ENCODE measurements around the gene SURF2.

DNA sequence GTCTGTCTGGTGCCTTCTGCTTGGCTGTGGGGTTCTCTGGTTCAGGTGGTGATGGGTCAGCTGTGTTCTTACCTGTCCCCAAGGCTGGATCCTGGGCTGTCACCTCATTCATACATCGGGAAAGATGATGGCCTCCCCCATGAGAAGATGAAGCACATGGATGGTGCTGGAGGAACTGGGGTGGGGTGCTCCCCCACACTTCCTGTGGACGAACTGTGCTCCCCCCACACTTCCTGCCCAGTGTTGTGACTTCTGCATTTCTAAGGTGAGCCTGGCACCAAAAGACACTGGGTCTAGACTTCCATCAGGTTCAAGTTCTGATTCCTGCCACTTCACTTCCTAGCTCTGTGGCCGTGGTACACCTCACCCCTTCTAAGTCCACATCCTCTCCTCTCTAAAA is 16.1 kb upstream of the SURF2 start:
- TF ChIP-seq POLR2A (IDR thresholded peaks at IDR 0.05; ENCODE audit: low read depth) (no peak), EP300 (IDR thresholded peaks at IDR 0.05) (no peak)
- TF ChIP-seq, protein P1, sequence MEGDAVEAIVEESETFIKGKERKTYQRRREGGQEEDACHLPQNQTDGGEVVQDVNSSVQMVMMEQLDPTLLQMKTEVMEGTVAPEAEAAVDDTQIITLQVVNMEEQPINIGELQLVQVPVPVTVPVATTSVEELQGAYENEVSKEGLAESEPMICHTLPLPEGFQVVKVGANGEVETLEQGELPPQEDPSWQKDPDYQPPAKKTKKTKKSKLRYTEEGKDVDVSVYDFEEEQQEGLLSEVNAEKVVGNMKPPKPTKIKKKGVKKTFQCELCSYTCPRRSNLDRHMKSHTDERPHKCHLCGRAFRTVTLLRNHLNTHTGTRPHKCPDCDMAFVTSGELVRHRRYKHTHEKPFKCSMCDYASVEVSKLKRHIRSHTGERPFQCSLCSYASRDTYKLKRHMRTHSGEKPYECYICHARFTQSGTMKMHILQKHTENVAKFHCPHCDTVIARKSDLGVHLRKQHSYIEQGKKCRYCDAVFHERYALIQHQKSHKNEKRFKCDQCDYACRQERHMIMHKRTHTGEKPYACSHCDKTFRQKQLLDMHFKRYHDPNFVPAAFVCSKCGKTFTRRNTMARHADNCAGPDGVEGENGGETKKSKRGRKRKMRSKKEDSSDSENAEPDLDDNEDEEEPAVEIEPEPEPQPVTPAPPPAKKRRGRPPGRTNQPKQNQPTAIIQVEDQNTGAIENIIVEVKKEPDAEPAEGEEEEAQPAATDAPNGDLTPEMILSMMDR (IDR thresholded peaks at IDR 0.05), result no peak
